Activated CD8-positive, alpha-beta T cell treated with anti-CD3 and anti-CD28 coated beads, Interleukin-2, amount 10 ng/mL, durations not matched to agents 7 days and 5 days (primary cell): ENCODE data around the gene IFT122. TPM values are rescaled to one million over a fixed set of nuclear protein-coding genes. Genes with fewer than 3 reads are reported as not detected.

Experiments used
- ATAC-seq: fragments of 150-1000 bp; cut with Tn5 transposase; one replicate; pipeline ENCODE4 v1.10.0; 2021; ENCODE audit warnings: moderate library complexity
- CTCF ChIA-PET: fragments of 350-600 bp; sonication (Branson Sonifier 250); formaldehyde crosslinking; loops from one replicate; lab custom pipeline; 2021; ENCODE audit warnings: antibody characterized with exemption; lab: Charles Lee
- POLR2A ChIA-PET: fragments of 350-600 bp; sonication (Branson Sonifier 250); formaldehyde crosslinking; loops from one replicate; lab custom pipeline; 2021; ENCODE audit warnings: antibody characterized with exemption; lab: Charles Lee
- DNase-seq: peaks from one replicate; pipeline ENCODE4 v3.0.0-alpha.2; 2020
- H3K27ac Mint-ChIP-seq: one replicate; pipeline ENCODE4 v1.8.0; 2021; ENCODE audit warnings: mild to moderate bottlenecking, mixed read lengths
- H3K27me3 Mint-ChIP-seq: one replicate; pipeline ENCODE4 v1.8.0; 2021; ENCODE audit warnings: low read depth, mixed read lengths
- H3K36me3 Mint-ChIP-seq: one replicate; pipeline ENCODE4 v1.8.0; 2021; ENCODE audit warnings: low read depth, mixed read lengths
- H3K4me1 Mint-ChIP-seq: one replicate; pipeline ENCODE4 v1.8.0; 2021; ENCODE audit warnings: low read depth, mixed read lengths
- H3K4me3 Mint-ChIP-seq: one replicate; pipeline ENCODE4 v1.8.0; 2021; ENCODE audit warnings: mild to moderate bottlenecking, mixed read lengths
- H3K9me3 Mint-ChIP-seq: one replicate; pipeline ENCODE4 v1.8.0; 2022; ENCODE audit warnings: mixed read lengths; ENCODE audit not compliant: insufficient read depth
- total RNA-seq, 2 experiments: library from RNA; stranded (reverse); gene quantifications; one replicate each; pipeline ENCODE4 v1.2.3, GENCODE V29; 2021

IFT122 gene
- total RNA-seq, 2 experiments from 2014 or later, result 22.3 to 25.6 TPM

GRCh38 chr3:129461022-129461421 lies 21.0 kb downstream of the IFT122 start:
- Mint-ChIP-seq H3K4me1 (peaks cover 12% of the 10 kb centered on the region), H3K27me3 (no peaks in the 10 kb centered on the region), H3K4me3 (no peak overlapping the region), H3K36me3 (peaks cover 11% of the 10 kb centered on the region), H3K9me3 (no peaks in the 10 kb centered on the region), H3K27ac (no peak overlapping the region)
- POLR2A ChIA-PET, result no interaction called here
- ATAC-seq (no peak), DNase-seq (no peak)
- CTCF ChIA-PET, result no interaction called here

- ATAC-seq, result no peak
- CTCF ChIA-PET, result no interaction called here
Measured at GRCh38 chr3:129461461-129462146, 21.6 kb downstream of the IFT122 start.

GRCh38 chr3:129462361-129462968 lies 22.4 kb downstream of the IFT122 start:
- Mint-ChIP-seq H3K4me3 (no peak overlapping the region), H3K36me3 (peaks cover 11% of the 10 kb centered on the region), H3K27ac (no peak overlapping the region), H3K9me3 (no peaks in the 10 kb centered on the region), H3K4me1 (peaks cover 12% of the 10 kb centered on the region), H3K27me3 (no peaks in the 10 kb centered on the region)
- ChIA-PET POLR2A (no interaction called here), CTCF (no interaction called here)
- ATAC-seq, result no peak
- no peak for DNase-seq

More at GRCh38 chr3:129461461-129462146, 21.6 kb downstream of the IFT122 start:
- POLR2A ChIA-PET, result no interaction called here
- H3K4me3 Mint-ChIP-seq, result no peak overlapping the region
- no peaks in the 10 kb centered on the region for H3K9me3 Mint-ChIP-seq
- peaks cover 11% of the 10 kb centered on the region for H3K36me3 Mint-ChIP-seq
- no peak overlapping the region for H3K27ac Mint-ChIP-seq
- H3K4me1 Mint-ChIP-seq, result peaks cover 12% of the 10 kb centered on the region
- no peak for DNase-seq
- H3K27me3 Mint-ChIP-seq, result no peaks in the 10 kb centered on the region

- peaks cover 12% of the 10 kb centered on the region for H3K4me1 Mint-ChIP-seq
- ATAC-seq (no peak), DNase-seq (no peak)
- no peak overlapping the region for H3K27ac Mint-ChIP-seq
- ChIA-PET POLR2A (no interaction called here), CTCF (no interaction called here)
- no peaks in the 10 kb centered on the region for H3K9me3 Mint-ChIP-seq
- peaks cover 11% of the 10 kb centered on the region for H3K36me3 Mint-ChIP-seq
- no peak overlapping the region for H3K4me3 Mint-ChIP-seq
- H3K27me3 Mint-ChIP-seq, result no peaks in the 10 kb centered on the region
Measured at GRCh38 chr3:129463094-129463493, 23.1 kb downstream of the IFT122 start.

GRCh38 chr3:129463716-129464115 lies 23.7 kb downstream of the IFT122 start:
- Mint-ChIP-seq H3K4me1 (peaks cover 12% of the 10 kb centered on the region), H3K9me3 (no peaks in the 10 kb centered on the region), H3K36me3 (peaks cover 11% of the 10 kb centered on the region), H3K4me3 (no peak overlapping the region), H3K27ac (no peak overlapping the region), H3K27me3 (no peaks in the 10 kb centered on the region)
- DNase-seq (no peak), ATAC-seq (no peak)
- ChIA-PET CTCF (no interaction called here), POLR2A (no interaction called here)

GRCh38 chr3:129467932-129468331 lies 27.9 kb downstream of the IFT122 start:
- no peaks in the 10 kb centered on the region for H3K27me3 Mint-ChIP-seq
- DNase-seq, result no peak
- ChIA-PET CTCF (no interaction called here), POLR2A (interaction anchor here (1.0 kb wide), 1 partner anchor 28 kb away, joined by 4 read pairs; the partner anchor contains the start of genes IFT122 and MBD4)
- no peak overlapping the region for H3K27ac Mint-ChIP-seq
- peaks cover 7% of the 10 kb centered on the region for H3K36me3 Mint-ChIP-seq
- H3K4me3 Mint-ChIP-seq, result no peak overlapping the region
- H3K4me1 Mint-ChIP-seq, result no peaks in the 10 kb centered on the region
- H3K9me3 Mint-ChIP-seq, result no peaks in the 10 kb centered on the region
- no peak for ATAC-seq

- POLR2A ChIA-PET, result interaction anchor here (0.9 kb wide), 1 partner anchor 29 kb away, joined by 3 read pairs; the partner anchor contains the start of genes IFT122 and MBD4
- ATAC-seq, result no peak
Measured at GRCh38 chr3:129469026-129469425, 29.0 kb downstream of the IFT122 start.

GRCh38 chr3:129470861-129471260 lies 30.8 kb downstream of the IFT122 start:
- Mint-ChIP-seq H3K27ac (no peak overlapping the region), H3K9me3 (no peaks in the 10 kb centered on the region), H3K4me3 (no peak overlapping the region), H3K36me3 (peaks cover 5% of the 10 kb centered on the region), H3K27me3 (no peaks in the 10 kb centered on the region), H3K4me1 (no peaks in the 10 kb centered on the region)
- ChIA-PET CTCF (interaction anchor here (0.8 kb wide), 1 partner anchor 71 kb away, joined by 3 read pairs; no protein-coding TSS in a partner anchor), POLR2A (no interaction called here)
- no peak for DNase-seq
- no peak for ATAC-seq

More at GRCh38 chr3:129469026-129469425, 29.0 kb downstream of the IFT122 start:
- Mint-ChIP-seq H3K9me3 (no peaks in the 10 kb centered on the region), H3K36me3 (peaks cover 7% of the 10 kb centered on the region), H3K27ac (no peak overlapping the region), H3K27me3 (no peaks in the 10 kb centered on the region), H3K4me1 (no peaks in the 10 kb centered on the region), H3K4me3 (no peak overlapping the region)
- CTCF ChIA-PET, result interaction anchor here (0.6 kb wide), 1 partner anchor 12 kb away, joined by 3 read pairs; no protein-coding TSS in a partner anchor
- DNase-seq, result no peak

GRCh38 chr3:129473067-129473768 lies 33.2 kb downstream of the IFT122 start:
- no peak overlapping the region for H3K4me3 Mint-ChIP-seq
- ChIA-PET CTCF (no interaction called here), POLR2A (interaction anchor here (0.6 kb wide), 1 partner anchor 10 kb away, joined by 3 read pairs; no protein-coding TSS in a partner anchor)
- no peaks in the 10 kb centered on the region for H3K27me3 Mint-ChIP-seq
- DNase-seq (no peak), ATAC-seq (no peak)
- no peak overlapping the region for H3K27ac Mint-ChIP-seq
- no peaks in the 10 kb centered on the region for H3K4me1 Mint-ChIP-seq
- H3K36me3 Mint-ChIP-seq, result peaks cover 8% of the 10 kb centered on the region
- H3K9me3 Mint-ChIP-seq, result no peaks in the 10 kb centered on the region

GRCh38 chr3:129473769-129474152 lies 33.7 kb downstream of the IFT122 start:
- H3K9me3 Mint-ChIP-seq, result no peaks in the 10 kb centered on the region
- no peak overlapping the region for H3K4me3 Mint-ChIP-seq
- H3K4me1 Mint-ChIP-seq, result no peaks in the 10 kb centered on the region
- ChIA-PET CTCF (no interaction called here), POLR2A (no interaction called here)
- DNase-seq (no peak), ATAC-seq (no peak)
- peaks cover 8% of the 10 kb centered on the region for H3K36me3 Mint-ChIP-seq
- no peaks in the 10 kb centered on the region for H3K27me3 Mint-ChIP-seq
- H3K27ac Mint-ChIP-seq, result no peak overlapping the region

- Mint-ChIP-seq H3K4me3 (no peak overlapping the region), H3K36me3 (peaks cover 9% of the 10 kb centered on the region), H3K9me3 (no peaks in the 10 kb centered on the region), H3K27me3 (no peaks in the 10 kb centered on the region), H3K4me1 (no peaks in the 10 kb centered on the region), H3K27ac (no peak overlapping the region)
- ATAC-seq (no peak), DNase-seq (no peak)
- POLR2A ChIA-PET, result no interaction called here
- CTCF ChIA-PET, result interaction anchor here (1.0 to 1.8 kb wide), 3 partner anchors 15 to 92 kb away, joined by 4 to 5 read pairs (median 5); no protein-coding TSS in a partner anchor
Measured at GRCh38 chr3:129474984-129475804, 35.2 kb downstream of the IFT122 start.
